Subcutaneous abdominal adipose tissue (tissue), 5 donors: ENCODE results near the gene DOCK9.

Source experiments
- H3K27ac ChIP-seq: one replicate; pipeline ENCODE4 v1.7.0; 2013; ENCODE audit warnings: low read depth, mild to moderate bottlenecking, inconsistent platforms, low read length, moderate library complexity
- H3K27me3 ChIP-seq, 5 donors: one replicate each; pipeline ENCODE4 v1.7.0; 2013; ENCODE audit warnings: low read length in 5 of 5, inconsistent platforms in 1 of 5; ENCODE audit not compliant: control insufficient read depth in 5 of 5, insufficient read depth in 4 of 5
- H3K36me3 ChIP-seq, 5 donors: one replicate each; pipeline ENCODE4 v1.7.0; 2013; ENCODE audit warnings: low read length in 5 of 5; ENCODE audit not compliant: control insufficient read depth in 5 of 5, insufficient read depth in 5 of 5
- H3K4me1 ChIP-seq, 5 donors: one replicate each; pipeline ENCODE4 v1.7.0; 2013; ENCODE audit warnings: low read length in 5 of 5, mild to moderate bottlenecking in 3 of 5, moderate library complexity in 1 of 5; ENCODE audit not compliant: control insufficient read depth in 5 of 5, insufficient read depth in 5 of 5
- H3K4me3 ChIP-seq, 5 donors: one replicate each; pipeline ENCODE4 v1.7.0; 2013; ENCODE audit warnings: low read length in 5 of 5, low read depth in 1 of 5
- H3K9ac ChIP-seq, 5 donors: one replicate each; pipeline ENCODE4 v1.7.0; 2013; ENCODE audit warnings: low read length in 5 of 5, mild to moderate bottlenecking in 4 of 5, moderate library complexity in 3 of 5
- H3K9me3 ChIP-seq, 5 donors: one replicate each; pipeline ENCODE4 v1.7.0; 2013; ENCODE audit warnings: low read length in 5 of 5; ENCODE audit not compliant: control insufficient read depth in 5 of 5
- donor health status: healthy.
- donor health status: healthy.
- donor health status: healthy.
- donor health status: healthy.
- donor health status: healthy.

The DOCK9 gene

GRCh38 chr13:98842070-98842469, 135.8 kb downstream of the DOCK9 start:
- peaks cover 0 to 4% (median 0%) of the 10 kb centered on the region in 5 donors for H3K4me1 ChIP-seq
- no peak overlapping the region for H3K9ac ChIP-seq
- H3K27me3 ChIP-seq: no peaks in the 10 kb centered on the region
- no peak overlapping the region for H3K27ac ChIP-seq
- H3K4me3 ChIP-seq: no peak overlapping the region
- H3K9me3 ChIP-seq: no peaks in the 10 kb centered on the region
- H3K36me3 ChIP-seq: peaks cover under 1 to 28% (median 19%) of the 10 kb centered on the region in 5 donors

DNA sequence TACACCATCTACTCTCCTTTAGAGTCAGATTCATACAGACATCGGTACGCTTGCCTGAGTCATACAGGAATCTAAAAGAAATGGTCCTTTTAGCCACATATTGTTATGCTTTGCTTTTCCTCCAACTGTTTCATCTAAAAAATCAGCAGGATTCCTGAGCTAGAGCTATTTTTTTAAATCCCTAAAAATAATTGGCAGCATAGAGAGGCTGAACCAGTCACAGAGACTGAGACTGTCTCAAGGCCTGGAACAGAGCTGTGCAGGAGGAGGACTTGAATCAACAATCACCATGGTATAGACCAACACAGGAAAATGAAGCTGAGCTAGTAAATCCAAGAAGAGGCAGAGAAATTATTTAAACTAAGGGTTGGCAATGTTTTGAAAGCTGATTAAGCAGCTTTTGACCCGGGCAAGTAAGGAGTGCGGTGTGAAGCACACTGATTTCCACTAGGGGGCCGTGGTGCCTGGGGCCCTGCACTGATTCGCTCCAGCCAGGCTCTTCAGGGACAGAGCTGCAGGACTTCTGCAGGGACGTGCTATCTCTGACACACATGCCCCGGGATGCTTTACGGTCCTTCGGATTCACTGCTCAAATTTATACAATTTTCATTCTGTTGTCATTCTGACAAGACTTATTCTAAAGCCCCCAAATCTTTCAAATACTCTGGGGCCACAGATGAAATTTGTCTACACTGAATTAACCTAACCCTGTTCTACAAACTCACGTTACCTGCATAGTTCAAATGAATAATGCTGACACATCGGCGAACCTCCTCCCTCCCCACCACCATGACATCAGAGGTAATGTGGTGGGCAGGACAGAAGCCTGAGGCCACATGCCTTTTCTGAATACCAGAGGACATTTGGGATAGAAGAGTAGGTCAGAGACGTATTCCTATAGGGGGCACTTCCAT, 137.8 kb downstream of the DOCK9 start:
- peaks cover 0 to 4% (median 0%) of the 10 kb centered on the region in 5 donors for H3K4me1 ChIP-seq
- no peak overlapping the region for H3K27ac ChIP-seq
- no peak overlapping the region for H3K4me3 ChIP-seq
- H3K27me3 ChIP-seq: no peaks in the 10 kb centered on the region
- H3K9ac ChIP-seq: no peak overlapping the region
- peaks cover 0 to 23% (median 16%) of the 10 kb centered on the region in 5 donors for H3K36me3 ChIP-seq
- H3K9me3 ChIP-seq: no peaks in the 10 kb centered on the region

DNA sequence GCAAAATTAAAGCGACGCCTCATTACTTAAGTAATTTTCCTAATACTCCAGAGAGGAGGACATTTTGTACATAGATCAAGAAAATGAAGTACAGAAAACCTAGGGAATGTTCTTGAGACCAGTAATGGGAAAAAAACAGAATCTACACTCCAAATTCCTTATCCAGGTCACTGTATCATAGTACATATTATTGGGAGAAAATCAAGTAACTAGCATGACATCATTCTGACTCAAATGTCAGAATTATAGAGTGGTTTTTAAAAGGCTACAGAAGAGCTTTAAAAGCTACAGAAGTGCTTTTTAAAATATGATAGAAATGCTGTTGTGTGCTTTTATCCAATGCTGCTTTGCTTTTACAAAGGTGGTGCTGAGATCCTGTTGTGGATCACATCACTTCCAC, 139.1 kb downstream of the DOCK9 start:
- Histone ChIP-seq H3K4me3 (no peak overlapping the region), H3K4me1 (peaks cover 0 to 4% (median 0%) of the 10 kb centered on the region in 5 donors), H3K9me3 (no peaks in the 10 kb centered on the region), H3K27ac (no peak overlapping the region), H3K27me3 (no peaks in the 10 kb centered on the region), H3K36me3 (peaks cover 0 to 21% (median 15%) of the 10 kb centered on the region in 5 donors), H3K9ac (no peak overlapping the region)

DNA sequence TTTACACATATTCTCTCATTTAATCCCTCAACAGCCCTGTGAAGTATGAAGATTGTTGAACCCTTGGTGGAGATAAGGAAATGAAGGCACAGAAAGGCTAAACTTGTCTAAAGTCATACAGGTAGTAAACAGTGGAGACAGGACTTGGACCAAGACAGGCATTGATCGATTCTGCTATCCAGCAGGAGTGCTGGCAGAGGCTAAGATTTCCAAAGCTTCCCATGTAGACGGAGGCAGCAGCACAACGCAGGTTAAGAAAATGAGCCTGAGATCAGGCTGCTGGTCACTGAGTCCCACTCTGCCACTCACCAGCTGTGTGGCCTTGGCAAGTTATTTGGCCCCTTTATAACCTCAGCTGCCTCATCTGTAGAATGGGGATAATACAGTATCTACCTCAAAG, 140.0 kb downstream of the DOCK9 start:
- H3K4me1 ChIP-seq: peaks cover 0 to 2% (median 0%) of the 10 kb centered on the region in 5 donors
- H3K27ac ChIP-seq: no peak overlapping the region
- no peak overlapping the region for H3K4me3 ChIP-seq
- no peaks in the 10 kb centered on the region for H3K9me3 ChIP-seq
- no peak overlapping the region for H3K9ac ChIP-seq
- no peaks in the 10 kb centered on the region for H3K27me3 ChIP-seq
- peaks cover 0 to 21% (median 15%) of the 10 kb centered on the region in 5 donors for H3K36me3 ChIP-seq

DNA sequence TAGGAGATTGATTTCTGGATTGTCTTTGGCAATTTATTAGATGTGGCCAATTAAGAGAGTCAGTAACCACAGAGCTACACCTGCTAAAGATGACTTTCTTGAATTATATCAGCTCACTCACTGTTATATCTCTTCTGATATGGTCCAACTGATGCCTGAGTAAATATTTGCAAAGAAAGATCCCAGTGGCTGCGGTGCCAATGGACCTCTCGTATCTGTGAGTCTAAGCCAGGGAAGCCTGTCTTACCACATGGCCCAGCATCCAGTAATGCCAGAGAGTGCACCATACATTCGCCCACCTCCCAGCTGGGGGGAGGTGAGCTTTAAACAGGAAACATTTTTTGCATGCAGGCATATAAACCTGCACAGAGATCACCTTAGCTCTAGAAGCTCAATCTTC, 142.7 kb downstream of the DOCK9 start:
- Histone ChIP-seq H3K9me3 (no peaks in the 10 kb centered on the region), H3K27ac (no peak overlapping the region), H3K36me3 (peaks cover under 1 to 40% (median 34%) of the 10 kb centered on the region in 5 donors), H3K9ac (no peak overlapping the region), H3K4me1 (peaks cover 0 to 2% (median 0%) of the 10 kb centered on the region in 5 donors), H3K27me3 (no peaks in the 10 kb centered on the region), H3K4me3 (no peak overlapping the region)

DNA sequence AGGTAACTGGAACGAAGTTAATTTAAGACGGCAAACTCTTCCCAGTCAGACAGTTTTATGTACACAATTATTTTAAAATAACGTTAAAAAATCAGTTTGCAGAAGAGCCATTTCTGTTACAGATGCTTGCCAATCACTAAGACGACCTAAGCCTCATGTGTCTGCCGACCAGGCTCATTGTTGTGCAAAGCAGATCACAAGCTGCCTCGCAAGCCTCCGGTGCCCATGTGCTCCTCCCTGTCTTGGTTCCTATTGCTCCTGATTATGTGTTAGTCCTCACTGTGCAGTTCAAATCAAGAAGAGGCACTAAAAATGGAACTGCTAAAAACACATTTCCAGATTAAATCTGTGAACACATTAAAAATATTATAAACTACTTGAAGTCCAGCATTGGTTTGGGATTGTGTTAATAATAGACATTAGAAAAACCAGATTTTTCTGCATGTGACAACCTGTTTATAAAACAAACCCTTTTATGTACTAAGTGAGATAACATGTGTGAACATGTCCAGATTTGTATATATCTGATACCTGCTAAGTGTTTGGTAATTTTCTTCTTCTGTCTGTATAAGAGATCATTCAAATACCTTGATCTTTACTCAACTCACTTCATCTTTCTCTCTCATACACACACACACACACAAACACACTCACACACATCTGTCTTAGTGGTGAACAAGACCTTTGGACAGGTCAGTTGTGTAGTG, 143.5 kb downstream of the DOCK9 start:
- peaks cover 4 to 47% (median 40%) of the 10 kb centered on the region in 5 donors for H3K36me3 ChIP-seq
- no peak overlapping the region for H3K27ac ChIP-seq
- no peaks in the 10 kb centered on the region for H3K9me3 ChIP-seq
- no peak overlapping the region for H3K4me3 ChIP-seq
- no peaks in the 10 kb centered on the region for H3K27me3 ChIP-seq
- no peak overlapping the region for H3K9ac ChIP-seq
- H3K4me1 ChIP-seq: no peaks in the 10 kb centered on the region

DNA sequence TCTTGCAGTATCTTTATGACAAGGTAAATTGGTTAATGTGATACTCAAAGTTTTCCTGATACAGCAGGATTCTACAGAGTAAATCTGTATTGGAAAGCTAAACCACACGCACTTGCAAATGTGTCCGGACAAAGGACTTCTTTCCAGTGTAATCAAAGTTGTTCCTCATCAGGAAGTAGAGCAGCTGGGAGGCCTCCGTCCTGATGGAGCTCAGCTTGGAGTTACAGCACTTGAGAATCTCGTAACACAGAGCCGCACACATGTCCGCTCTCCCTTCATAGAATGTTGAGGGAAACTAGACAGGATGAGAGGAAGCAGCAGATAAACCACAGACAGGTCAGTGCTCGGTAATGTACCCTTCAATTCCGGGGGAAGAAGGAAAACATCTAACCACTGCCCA, 146.6 kb downstream of the DOCK9 start:
- H3K36me3 ChIP-seq: peaks cover 4 to 62% (median 54%) of the 10 kb centered on the region in 5 donors
- H3K27me3 ChIP-seq: no peaks in the 10 kb centered on the region
- H3K9me3 ChIP-seq: no peaks in the 10 kb centered on the region
- H3K4me3 ChIP-seq: no peak overlapping the region
- no peaks in the 10 kb centered on the region for H3K4me1 ChIP-seq
- H3K9ac ChIP-seq: no peak overlapping the region
- H3K27ac ChIP-seq: no peak overlapping the region

DNA sequence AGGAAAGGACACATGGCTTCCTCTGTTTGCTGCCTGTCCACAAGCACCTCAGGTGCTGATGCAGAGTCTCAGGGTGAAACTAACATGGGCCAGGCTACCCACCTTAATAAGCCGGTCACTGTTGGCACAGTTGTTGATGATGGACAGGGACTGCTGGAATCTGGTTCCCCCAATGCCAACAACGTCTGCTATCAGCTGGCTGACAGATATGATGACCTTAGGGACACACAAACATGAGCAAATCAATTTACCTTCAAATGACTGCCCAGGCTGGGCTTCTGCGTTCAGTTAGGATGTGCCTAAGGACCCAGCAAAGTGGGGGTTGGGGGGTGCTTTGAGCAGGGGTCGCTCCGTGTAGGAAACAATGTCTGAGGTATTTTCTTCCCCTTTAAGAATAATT, 148.3 kb downstream of the DOCK9 start:
- Histone ChIP-seq H3K9me3 (no peaks in the 10 kb centered on the region), H3K27me3 (no peaks in the 10 kb centered on the region), H3K27ac (no peak overlapping the region), H3K4me3 (no peak overlapping the region), H3K9ac (no peak overlapping the region), H3K36me3 (peaks cover 4 to 65% (median 57%) of the 10 kb centered on the region in 5 donors), H3K4me1 (no peaks in the 10 kb centered on the region)

DNA sequence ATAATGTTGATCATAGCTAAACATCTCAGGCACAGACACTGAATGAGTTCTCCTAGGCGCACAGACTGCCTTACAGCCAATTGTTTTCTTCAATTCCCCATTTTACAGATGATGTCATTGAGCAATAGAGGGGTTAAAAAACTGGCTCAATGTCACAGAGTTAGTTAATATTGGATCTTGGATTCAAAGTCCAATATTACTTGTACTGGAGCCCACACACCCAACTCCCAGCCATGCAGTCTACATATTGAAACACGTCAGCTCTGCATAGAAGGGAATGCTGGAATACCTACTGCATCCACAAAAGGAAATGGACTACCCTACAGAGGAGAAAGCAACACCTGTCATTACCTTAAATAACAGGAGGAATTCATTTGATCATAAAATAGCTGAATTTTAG, 149.2 kb downstream of the DOCK9 start:
- Histone ChIP-seq H3K9me3 (no peaks in the 10 kb centered on the region), H3K27ac (no peak overlapping the region), H3K4me1 (peaks cover 0 to 1% (median 0%) of the 10 kb centered on the region in 5 donors), H3K36me3 (peaks cover 4 to 69% (median 66%) of the 10 kb centered on the region in 5 donors), H3K4me3 (no peak overlapping the region), H3K9ac (no peak overlapping the region), H3K27me3 (no peaks in the 10 kb centered on the region)

- no peak overlapping the region for H3K4me3 ChIP-seq
- H3K4me1 ChIP-seq: peaks cover 0 to 3% (median under 1%) of the 10 kb centered on the region in 5 donors
- no peaks in the 10 kb centered on the region for H3K27me3 ChIP-seq
- no peaks in the 10 kb centered on the region for H3K9me3 ChIP-seq
- no peak overlapping the region for H3K27ac ChIP-seq
- no peak overlapping the region for H3K9ac ChIP-seq
- H3K36me3 ChIP-seq: peaks cover 4 to 75% (median 72%) of the 10 kb centered on the region in 5 donors
Observed at GRCh38 chr13:98827449-98827848, 150.4 kb downstream of the DOCK9 start.
